Measurements from ENCODE around the gene RAPGEFL1.
"Not testable (repeated sequence)": the region's sequence is repeated elsewhere in the genome, so short reads cannot be mapped to it uniquely, and the experiment has no call there.

RAPGEFL1 gene

GRCh38 chr17:40175928-40176753 is 1.1 kb upstream of the RAPGEFL1 start:
- no peak for DNase-seq

- DNase-seq = no peak
Measured at GRCh38 chr17:40176754-40177110, 538 bp upstream of the RAPGEFL1 start.

- no peak for DNase-seq
Measured at GRCh38 chr17:40178021-40178601, 841 bp downstream of the RAPGEFL1 start.

- no peak for DNase-seq
Measured at GRCh38 chr17:40178660-40179059, 1.4 kb downstream of the RAPGEFL1 start.

- DNase-seq = no peak
Measured at GRCh38 chr17:40179923-40180659, 2.8 kb downstream of the RAPGEFL1 start.

- no peak for DNase-seq
Measured at GRCh38 chr17:40180694-40181093, 3.4 kb downstream of the RAPGEFL1 start.

GRCh38 chr17:40181205-40181604 is 3.9 kb downstream of the RAPGEFL1 start:
- no peak for DNase-seq

- DNase-seq = no peak
Measured at GRCh38 chr17:40182606-40183005, 5.3 kb downstream of the RAPGEFL1 start.

GRCh38 chr17:40187238-40187637 is 10.0 kb downstream of the RAPGEFL1 start:
- DNase-seq = no peak

GRCh38 chr17:40188694-40189093 is 11.4 kb downstream of the RAPGEFL1 start:
- no peak for DNase-seq

GRCh38 chr17:40190197-40191021 is 13.1 kb downstream of the RAPGEFL1 start:
- DNase-seq = no peak

GRCh38 chr17:40191237-40192208 is 14.3 kb downstream of the RAPGEFL1 start:
- DNase-seq = peak; percentile 66 to 71

GRCh38 chr17:40192961-40193360 is 15.7 kb downstream of the RAPGEFL1 start:
- DNase-seq = no peak

- no peak for DNase-seq
Measured at GRCh38 chr17:40194821-40195220, 17.6 kb downstream of the RAPGEFL1 start.

GRCh38 chr17:40197550-40197949 is 20.3 kb downstream of the RAPGEFL1 start:
- no peak for DNase-seq

GRCh38 chr17:40197965-40198456 is 20.7 kb downstream of the RAPGEFL1 start:
- not testable (repeated sequence) for DNase-seq

- no peak for DNase-seq
Measured at GRCh38 chr17:40198576-40198975, 21.3 kb downstream of the RAPGEFL1 start.

GRCh38 chr17:40203131-40203530 is 25.9 kb downstream of the RAPGEFL1 start:
- peak; percentile 27 to 29 for DNase-seq

- DNase-seq = not testable (repeated sequence)
Measured at GRCh38 chr17:40206193-40206592, 28.9 kb downstream of the RAPGEFL1 start.

GRCh38 chr17:40209404-40210093 is 32.3 kb downstream of the RAPGEFL1 start:
- DNase-seq = no peak

- not testable (repeated sequence) for DNase-seq
Measured at GRCh38 chr17:40213914-40214313, 36.6 kb downstream of the RAPGEFL1 start.

Data from AML-193 (cell line).